Activated T-cell treated with anti-CD3 and anti-CD28 coated beads, Interleukin-2, amount 50 U/mL, for 24 hours (primary cell): ENCODE measurements around the gene CAPN1.
"Not testable (repeated sequence)": the region's sequence is repeated elsewhere in the genome, so short reads cannot be mapped to it uniquely, and the experiment has no call there.

Source experiments
- DNase-seq: peaks from one replicate; pipeline ENCODE4 v3.0.0-alpha.2; 2020
- H3K27ac Mint-ChIP-seq: 2 replicates; pipeline ENCODE4 v1.8.0; 2020; ENCODE audit warnings: mild to moderate bottlenecking, mixed read lengths
- H3K27me3 Mint-ChIP-seq: 2 replicates; pipeline ENCODE4 v1.8.0; 2020; ENCODE audit warnings: mixed read lengths
- H3K36me3 Mint-ChIP-seq: 2 replicates; pipeline ENCODE4 v1.8.0; 2020; ENCODE audit warnings: low read depth, mixed read lengths
- H3K4me1 Mint-ChIP-seq: 2 replicates; pipeline ENCODE4 v1.8.0; 2020; ENCODE audit warnings: low read depth, mixed read lengths
- H3K4me3 Mint-ChIP-seq: 2 replicates; pipeline ENCODE4 v1.8.0; 2020; ENCODE audit warnings: mild to moderate bottlenecking, moderate library complexity, mixed read lengths
- H3K9me3 Mint-ChIP-seq: 2 replicates; pipeline ENCODE4 v1.8.0; 2020; ENCODE audit warnings: mixed read lengths

The CAPN1 gene

GRCh38 chr11:65172600-65172999, 9.1 kb upstream of the CAPN1 start:
- H3K27me3 Mint-ChIP-seq: no peaks in the 10 kb centered on the region
- DNase-seq: no peak
- H3K36me3 Mint-ChIP-seq: no peaks in the 10 kb centered on the region
- no peak overlapping the region for H3K4me3 Mint-ChIP-seq
- no peaks in the 10 kb centered on the region for H3K9me3 Mint-ChIP-seq
- no peak overlapping the region for H3K27ac Mint-ChIP-seq
- H3K4me1 Mint-ChIP-seq: peaks cover 5% of the 10 kb centered on the region

- DNase-seq, H3K4me1 Mint-ChIP-seq, H3K27me3 Mint-ChIP-seq, H3K27ac Mint-ChIP-seq, H3K4me3 Mint-ChIP-seq, H3K36me3 Mint-ChIP-seq, H3K9me3 Mint-ChIP-seq: not testable (repeated sequence)
Measured at GRCh38 chr11:65174571-65175010, 7.1 kb upstream of the CAPN1 start.

GRCh38 chr11:65180877-65181568, 705 bp upstream of the CAPN1 start:
- H3K36me3 Mint-ChIP-seq: peaks cover 11% of the 10 kb centered on the region
- peak; percentile 80 for DNase-seq
- H3K4me1 Mint-ChIP-seq: peaks cover 18% of the 10 kb centered on the region
- H3K27me3 Mint-ChIP-seq: no peaks in the 10 kb centered on the region
- no peaks in the 10 kb centered on the region for H3K9me3 Mint-ChIP-seq
- peak overlapping the region; percentile 81 for H3K27ac Mint-ChIP-seq
- peak overlapping the region; percentile 86 for H3K4me3 Mint-ChIP-seq

- H3K27ac Mint-ChIP-seq: peak overlapping the region; percentile 86
- no peaks in the 10 kb centered on the region for H3K27me3 Mint-ChIP-seq
- no peaks in the 10 kb centered on the region for H3K9me3 Mint-ChIP-seq
- H3K36me3 Mint-ChIP-seq: peaks cover 25% of the 10 kb centered on the region
- peaks cover 18% of the 10 kb centered on the region for H3K4me1 Mint-ChIP-seq
- peak overlapping the region; percentile 86 for H3K4me3 Mint-ChIP-seq
- no peak for DNase-seq
Measured at GRCh38 chr11:65182258-65183170, 786 bp downstream of the CAPN1 start.

GRCh38 chr11:65183201-65183891, 1.6 kb downstream of the CAPN1 start:
- DNase-seq: no peak
- Mint-ChIP-seq H3K4me3 (peak overlapping the region; percentile 86), H3K27ac (peak overlapping the region; percentile 57), H3K4me1 (peaks cover 18% of the 10 kb centered on the region), H3K9me3 (no peaks in the 10 kb centered on the region), H3K36me3 (peaks cover 30% of the 10 kb centered on the region), H3K27me3 (no peaks in the 10 kb centered on the region)

GRCh38 chr11:65184146-65184545, 2.4 kb downstream of the CAPN1 start:
- peaks cover 18% of the 10 kb centered on the region for H3K4me1 Mint-ChIP-seq
- H3K4me3 Mint-ChIP-seq: no peak overlapping the region
- H3K27me3 Mint-ChIP-seq: no peaks in the 10 kb centered on the region
- H3K9me3 Mint-ChIP-seq: no peaks in the 10 kb centered on the region
- DNase-seq: no peak
- peaks cover 37% of the 10 kb centered on the region for H3K36me3 Mint-ChIP-seq
- no peak overlapping the region for H3K27ac Mint-ChIP-seq

GRCh38 chr11:65185171-65185570, 3.4 kb downstream of the CAPN1 start:
- no peak for DNase-seq
- Mint-ChIP-seq H3K4me3 (no peak overlapping the region), H3K4me1 (peaks cover 18% of the 10 kb centered on the region), H3K36me3 (peaks cover 48% of the 10 kb centered on the region), H3K27me3 (no peaks in the 10 kb centered on the region), H3K27ac (no peak overlapping the region), H3K9me3 (no peaks in the 10 kb centered on the region)

GRCh38 chr11:65185869-65186341, 4.2 kb downstream of the CAPN1 start:
- H3K9me3 Mint-ChIP-seq: no peaks in the 10 kb centered on the region
- peaks cover 54% of the 10 kb centered on the region for H3K36me3 Mint-ChIP-seq
- no peak overlapping the region for H3K27ac Mint-ChIP-seq
- DNase-seq: no peak
- peaks cover 15% of the 10 kb centered on the region for H3K4me1 Mint-ChIP-seq
- no peak overlapping the region for H3K4me3 Mint-ChIP-seq
- H3K27me3 Mint-ChIP-seq: no peaks in the 10 kb centered on the region

- Mint-ChIP-seq H3K27ac (no peak overlapping the region), H3K9me3 (no peaks in the 10 kb centered on the region), H3K36me3 (peaks cover 60% of the 10 kb centered on the region), H3K4me3 (no peak overlapping the region), H3K27me3 (no peaks in the 10 kb centered on the region), H3K4me1 (peaks cover 15% of the 10 kb centered on the region)
- no peak for DNase-seq
Measured at GRCh38 chr11:65186701-65187100, 5.0 kb downstream of the CAPN1 start.

- no peak for DNase-seq
- Mint-ChIP-seq H3K27ac (no peak overlapping the region), H3K9me3 (no peaks in the 10 kb centered on the region), H3K36me3 (peaks cover 64% of the 10 kb centered on the region), H3K27me3 (no peaks in the 10 kb centered on the region), H3K4me3 (no peak overlapping the region), H3K4me1 (peaks cover 16% of the 10 kb centered on the region)
Measured at GRCh38 chr11:65187146-65187675, 5.5 kb downstream of the CAPN1 start.

- Mint-ChIP-seq H3K9me3 (no peaks in the 10 kb centered on the region), H3K36me3 (peaks cover 62% of the 10 kb centered on the region), H3K4me1 (peaks cover 9% of the 10 kb centered on the region), H3K4me3 (no peak overlapping the region), H3K27me3 (no peaks in the 10 kb centered on the region), H3K27ac (no peak overlapping the region)
- no peak for DNase-seq
Measured at GRCh38 chr11:65187971-65188461, 6.3 kb downstream of the CAPN1 start.

- no peak for DNase-seq
- H3K4me1 Mint-ChIP-seq: peaks cover 5% of the 10 kb centered on the region
- H3K36me3 Mint-ChIP-seq: peaks cover 65% of the 10 kb centered on the region
- H3K4me3 Mint-ChIP-seq: no peak overlapping the region
- no peaks in the 10 kb centered on the region for H3K27me3 Mint-ChIP-seq
- no peak overlapping the region for H3K27ac Mint-ChIP-seq
- H3K9me3 Mint-ChIP-seq: no peaks in the 10 kb centered on the region
Measured at GRCh38 chr11:65188486-65188885, 6.8 kb downstream of the CAPN1 start.

- H3K36me3 Mint-ChIP-seq: peaks cover 68% of the 10 kb centered on the region
Measured at GRCh38 chr11:65189191-65189590, 7.5 kb downstream of the CAPN1 start.

GRCh38 chr11:65194564-65194963, 12.8 kb downstream of the CAPN1 start:
- no peaks in the 10 kb centered on the region for H3K27me3 Mint-ChIP-seq
- H3K4me1 Mint-ChIP-seq: peaks cover 3% of the 10 kb centered on the region
- H3K27ac Mint-ChIP-seq: no peak overlapping the region
- no peaks in the 10 kb centered on the region for H3K9me3 Mint-ChIP-seq
- no peak overlapping the region for H3K4me3 Mint-ChIP-seq
- no peak for DNase-seq
- H3K36me3 Mint-ChIP-seq: peaks cover 68% of the 10 kb centered on the region

More at GRCh38 chr11:65189191-65189590, 7.5 kb downstream of the CAPN1 start:
- H3K27me3 Mint-ChIP-seq: no peaks in the 10 kb centered on the region
- no peak for DNase-seq
- H3K4me3 Mint-ChIP-seq: no peak overlapping the region
- no peaks in the 10 kb centered on the region for H3K9me3 Mint-ChIP-seq
- peak overlapping the region; percentile 45 for H3K27ac Mint-ChIP-seq
- H3K4me1 Mint-ChIP-seq: peaks cover 1% of the 10 kb centered on the region
